Natural killer cell (primary cell): ENCODE results near the gene LCNL1. TPM values are rescaled to one million over a fixed set of nuclear protein-coding genes. Genes with fewer than 3 reads are reported as not detected.

Source experiments
- ATAC-seq, 3 donors: fragments of 150-1000 bp in 2 of 3; fragments of 200-7000 bp in 1 of 3; cut with Tn5 transposase; 1 replicate in 1 of 3; 2 replicates in 2 of 3; pipeline ENCODE4 v1.10.0; 2021; ENCODE audit warnings: mild to moderate bottlenecking in 2 of 3, moderate library complexity in 2 of 3
- DNase-seq, 2 donors: peaks; one replicate each; pipeline versions ENCODE4 v3.0.0 to v3.0.0-alpha.2; 2013 to 2021; ENCODE audit warnings: mixed read lengths in 1 of 2
- H3K27ac ChIP-seq: one replicate; pipeline ENCODE4 v1.5.1; 2013; ENCODE audit warnings: mild to moderate bottlenecking, low read length
- H3K27me3 ChIP-seq: one replicate; pipeline ENCODE4 v1.6.1; 2013; ENCODE audit warnings: low read length; ENCODE audit not compliant: control insufficient read depth, insufficient read depth
- H3K36me3 ChIP-seq: one replicate; pipeline ENCODE4 v1.6.1; 2013; ENCODE audit warnings: low read length; ENCODE audit not compliant: control insufficient read depth, insufficient read depth
- H3K4me1 ChIP-seq: one replicate; pipeline ENCODE4 v1.6.1; 2013; ENCODE audit warnings: low read length; ENCODE audit not compliant: control insufficient read depth, insufficient read depth
- H3K4me3 ChIP-seq: one replicate; pipeline ENCODE4 v1.5.1; 2013; ENCODE audit warnings: low read length
- H3K9me3 ChIP-seq: one replicate; pipeline ENCODE4 v1.6.1; 2013; ENCODE audit warnings: low read length; ENCODE audit not compliant: control insufficient read depth, insufficient read depth
- H3K27ac Mint-ChIP-seq, 2 donors: one replicate each; pipeline ENCODE4 v1.8.0; 2022; ENCODE audit warnings: mild to moderate bottlenecking in 2 of 2, mixed read lengths in 2 of 2, moderate library complexity in 1 of 2
- H3K27me3 Mint-ChIP-seq, 2 donors: one replicate each; pipeline ENCODE4 v1.8.0; 2022; ENCODE audit warnings: low read depth in 2 of 2, mixed read lengths in 2 of 2
- H3K36me3 Mint-ChIP-seq: one replicate; pipeline ENCODE4 v1.8.0; 2022; ENCODE audit warnings: mixed read lengths
- H3K4me1 Mint-ChIP-seq, 2 donors: one replicate each; pipeline ENCODE4 v1.8.0; 2022; ENCODE audit warnings: mixed read lengths in 2 of 2
- H3K4me3 Mint-ChIP-seq: one replicate; pipeline ENCODE4 v1.8.0; 2022; ENCODE audit warnings: mild to moderate bottlenecking, moderate library complexity, mixed read lengths
- H3K9me3 Mint-ChIP-seq, 2 donors: one replicate each; pipeline ENCODE4 v1.8.0; 2022; ENCODE audit warnings: mixed read lengths in 2 of 2
- CTCF ChIP-seq: fragments of 200-600 bp; IDR thresholded peaks from one replicate; pipeline ENCODE4 v1.8.0; 2022; ENCODE audit warnings: antibody characterized with exemption
- WGBS: methylation state at CpG from one replicate; pipeline ENCODE4 v1.1.7; 2013; ENCODE audit warnings: missing lambda C conversion rate; ENCODE audit not compliant: insufficient coverage; 5-methylcytosine and 5-hydroxymethylcytosine counted together
- intact Hi-C: fragments of 100-400 bp; cut with micrococcal nuclease; formaldehyde crosslinking; loops from one replicate; pipeline ENCODE4 v1.14.2; 2022
- total RNA-seq, 4 donors: library from RNA; stranded (reverse); fragments of 120-200 nt in 1 of 4; gene quantifications; one replicate each; pipeline versions ENCODE4 v1.2.3 to v1.2.4, GENCODE V29; 2013 to 2022

The LCNL1 gene
- total RNA-seq, 3 donors from 2014 or later (not counting 1 experiment from before 2014, with no cell fraction given): 4.9 to 8.4 (median 8.2) TPM

- Mint-ChIP-seq H3K27ac (no peak overlapping the region), H3K36me3 (no peaks in the 10 kb centered on the region), H3K4me1 (peaks cover 0 to 1% of the 10 kb centered on the region in 2 donors), H3K9me3 (no peaks in the 10 kb centered on the region), H3K27me3 (no peaks in the 10 kb centered on the region), H3K4me3 (no peak overlapping the region)
- H3K27me3 ChIP-seq: no peaks in the 10 kb centered on the region
- peaks cover 1% of the 10 kb centered on the region for H3K4me1 ChIP-seq
- H3K27ac ChIP-seq: no peak overlapping the region
- WGBS: 96% methylated on average over 16 of the region's 16 CpGs
- no peak overlapping the region for H3K4me3 ChIP-seq
- H3K9me3 ChIP-seq: no peaks in the 10 kb centered on the region
- intact Hi-C loops: no loop called here
- DNase-seq (no peak), ATAC-seq (no peak)
- no peak for TF ChIP-seq CTCF
- H3K36me3 ChIP-seq: peaks cover 79% of the 10 kb centered on the region
These were observed 33.6 kb downstream of the LCNL1 start for GRCh38 chr9:137016436-137016835.

- 98% methylated on average over 28 of the region's 28 CpGs for WGBS
- no peak for DNase-seq
- no peak for TF ChIP-seq CTCF
- H3K27ac ChIP-seq: no peak overlapping the region
- Mint-ChIP-seq H3K36me3 (no peaks in the 10 kb centered on the region), H3K4me1 (peaks cover 0 to 6% of the 10 kb centered on the region in 2 donors), H3K4me3 (no peak overlapping the region), H3K9me3 (no peaks in the 10 kb centered on the region), H3K27ac (no peak overlapping the region), H3K27me3 (no peaks in the 10 kb centered on the region)
- no peak overlapping the region for H3K4me3 ChIP-seq
- no peak for ATAC-seq
- no peaks in the 10 kb centered on the region for H3K27me3 ChIP-seq
- peaks cover 6% of the 10 kb centered on the region for H3K4me1 ChIP-seq
- intact Hi-C loops: no loop called here
- peaks cover 74% of the 10 kb centered on the region for H3K36me3 ChIP-seq
- no peaks in the 10 kb centered on the region for H3K9me3 ChIP-seq
These were observed 34.3 kb downstream of the LCNL1 start for GRCh38 chr9:137017071-137017470.

- 94% methylated on average over 45 of the region's 45 CpGs for WGBS
- no peak for TF ChIP-seq CTCF
- H3K27me3 ChIP-seq: no peaks in the 10 kb centered on the region
- H3K9me3 Mint-ChIP-seq: no peaks in the 10 kb centered on the region
- no peaks in the 10 kb centered on the region for H3K36me3 Mint-ChIP-seq
- no peak overlapping the region for H3K4me3 Mint-ChIP-seq
- peaks cover 6% of the 10 kb centered on the region for H3K4me1 ChIP-seq
- no peaks in the 10 kb centered on the region for H3K9me3 ChIP-seq
- no peak overlapping the region for H3K4me3 ChIP-seq
- no peaks in the 10 kb centered on the region for H3K27me3 Mint-ChIP-seq
- no peak overlapping the region for H3K27ac ChIP-seq
- H3K27ac Mint-ChIP-seq: no peak overlapping the region
- H3K36me3 ChIP-seq: peaks cover 70% of the 10 kb centered on the region
- H3K4me1 Mint-ChIP-seq: peaks cover 0 to 8% of the 10 kb centered on the region in 2 donors
- DNase-seq: no peak
- intact Hi-C loops: no loop called here
- ATAC-seq: no peak
These were observed 35.2 kb downstream of the LCNL1 start for GRCh38 chr9:137017791-137018497.
